Activated naive CD4-positive, alpha-beta T cell treated with anti-CD3 and anti-CD28 coated beads, Interleukin-2, amount 50 U/mL, for 24 hours (primary cell): ENCODE measurements around the gene C1QL3.

Source experiments
- H3K27ac Mint-ChIP-seq: one replicate; pipeline ENCODE4 v1.8.0; 2021; ENCODE audit warnings: mild to moderate bottlenecking, mixed read lengths
- H3K27me3 Mint-ChIP-seq: one replicate; pipeline ENCODE4 v1.8.0; 2021; ENCODE audit warnings: mixed read lengths
- H3K36me3 Mint-ChIP-seq: one replicate; pipeline ENCODE4 v1.8.0; 2021; ENCODE audit warnings: mixed read lengths
- H3K4me1 Mint-ChIP-seq: one replicate; pipeline ENCODE4 v1.8.0; 2021; ENCODE audit warnings: mixed read lengths
- H3K4me3 Mint-ChIP-seq: one replicate; pipeline ENCODE4 v1.8.0; 2021; ENCODE audit warnings: mild to moderate bottlenecking, mixed read lengths
- H3K9me3 Mint-ChIP-seq: one replicate; pipeline ENCODE4 v1.8.0; 2021; ENCODE audit warnings: mixed read lengths

C1QL3 gene

GRCh38 chr10:16521311-16522016 lies at the start of gene C1QL3:
Gene C1QL3, minus strand, starts transcription at chr10:16521879. Its CDS starts 814 bp downstream, at chr10:16521065.
- Mint-ChIP-seq H3K4me1 (peaks cover 17% of the 10 kb centered on the region), H3K4me3 (peak within 1 kb of the TSS; percentile 87), H3K27ac (no peak within 1 kb of the TSS), H3K36me3 (no peaks in the 10 kb centered on the region), H3K9me3 (no peaks in the 10 kb centered on the region), H3K27me3 (peaks cover 23% of the 10 kb centered on the region)

GRCh38 chr10:16570731-16571130 lies 49.1 kb upstream of the C1QL3 start:
- Mint-ChIP-seq H3K4me1 (no peaks in the 10 kb centered on the region), H3K36me3 (no peaks in the 10 kb centered on the region), H3K4me3 (no peak overlapping the region), H3K9me3 (no peaks in the 10 kb centered on the region), H3K27me3 (peaks cover 24% of the 10 kb centered on the region), H3K27ac (no peak overlapping the region)

- Mint-ChIP-seq H3K36me3 (no peaks in the 10 kb centered on the region), H3K27ac (no peak overlapping the region), H3K27me3 (peaks cover 15% of the 10 kb centered on the region), H3K9me3 (no peaks in the 10 kb centered on the region), H3K4me3 (no peak overlapping the region), H3K4me1 (peaks cover 3% of the 10 kb centered on the region)
Measured at GRCh38 chr10:16566202-16566805, 44.6 kb upstream of the C1QL3 start.

GRCh38 chr10:16565604-16566003 lies 43.9 kb upstream of the C1QL3 start:
- Mint-ChIP-seq H3K36me3 (no peaks in the 10 kb centered on the region), H3K9me3 (no peaks in the 10 kb centered on the region), H3K27ac (no peak overlapping the region), H3K4me1 (peaks cover 3% of the 10 kb centered on the region), H3K27me3 (peaks cover 15% of the 10 kb centered on the region), H3K4me3 (no peak overlapping the region)

GRCh38 chr10:16562891-16563290 lies 41.2 kb upstream of the C1QL3 start:
- no peaks in the 10 kb centered on the region for H3K9me3 Mint-ChIP-seq
- peaks cover 26% of the 10 kb centered on the region for H3K27me3 Mint-ChIP-seq
- peaks cover 3% of the 10 kb centered on the region for H3K4me1 Mint-ChIP-seq
- no peaks in the 10 kb centered on the region for H3K36me3 Mint-ChIP-seq
- H3K4me3 Mint-ChIP-seq = no peak overlapping the region
- no peak overlapping the region for H3K27ac Mint-ChIP-seq

- Mint-ChIP-seq H3K4me1 (no peaks in the 10 kb centered on the region), H3K27ac (no peak overlapping the region), H3K27me3 (peaks cover 14% of the 10 kb centered on the region), H3K4me3 (no peak overlapping the region), H3K9me3 (peaks cover 5% of the 10 kb centered on the region), H3K36me3 (no peaks in the 10 kb centered on the region)
Measured at GRCh38 chr10:16559236-16559773, 37.6 kb upstream of the C1QL3 start.

GRCh38 chr10:16547973-16548372 lies 26.3 kb upstream of the C1QL3 start:
- Mint-ChIP-seq H3K9me3 (no peaks in the 10 kb centered on the region), H3K27me3 (peaks cover 11% of the 10 kb centered on the region), H3K27ac (no peak overlapping the region), H3K4me3 (no peak overlapping the region), H3K4me1 (no peaks in the 10 kb centered on the region), H3K36me3 (no peaks in the 10 kb centered on the region)

- peaks cover 13% of the 10 kb centered on the region for H3K27me3 Mint-ChIP-seq
- no peaks in the 10 kb centered on the region for H3K36me3 Mint-ChIP-seq
- no peak overlapping the region for H3K27ac Mint-ChIP-seq
- no peaks in the 10 kb centered on the region for H3K4me1 Mint-ChIP-seq
- H3K9me3 Mint-ChIP-seq = no peaks in the 10 kb centered on the region
- no peak overlapping the region for H3K4me3 Mint-ChIP-seq
Measured at GRCh38 chr10:16545116-16545736, 23.5 kb upstream of the C1QL3 start.

- H3K27me3 Mint-ChIP-seq = peaks cover 14% of the 10 kb centered on the region
Measured at GRCh38 chr10:16544591-16544990, 22.9 kb upstream of the C1QL3 start.

GRCh38 chr10:16544099-16544498 lies 22.4 kb upstream of the C1QL3 start:
- no peaks in the 10 kb centered on the region for H3K36me3 Mint-ChIP-seq
- H3K9me3 Mint-ChIP-seq = no peaks in the 10 kb centered on the region
- H3K4me3 Mint-ChIP-seq = no peak overlapping the region
- H3K4me1 Mint-ChIP-seq = no peaks in the 10 kb centered on the region
- no peak overlapping the region for H3K27ac Mint-ChIP-seq
- H3K27me3 Mint-ChIP-seq = peaks cover 13% of the 10 kb centered on the region

More at GRCh38 chr10:16544591-16544990, 22.9 kb upstream of the C1QL3 start:
- H3K4me3 Mint-ChIP-seq = no peak overlapping the region
- H3K9me3 Mint-ChIP-seq = no peaks in the 10 kb centered on the region
- no peaks in the 10 kb centered on the region for H3K36me3 Mint-ChIP-seq
- no peak overlapping the region for H3K27ac Mint-ChIP-seq
- H3K4me1 Mint-ChIP-seq = no peaks in the 10 kb centered on the region

GRCh38 chr10:16536155-16536554 lies 14.5 kb upstream of the C1QL3 start:
- Mint-ChIP-seq H3K36me3 (no peaks in the 10 kb centered on the region), H3K9me3 (no peaks in the 10 kb centered on the region), H3K27me3 (peaks cover 10% of the 10 kb centered on the region), H3K27ac (no peak overlapping the region), H3K4me3 (no peak overlapping the region), H3K4me1 (no peaks in the 10 kb centered on the region)

- Mint-ChIP-seq H3K27ac (no peak overlapping the region), H3K9me3 (no peaks in the 10 kb centered on the region), H3K36me3 (no peaks in the 10 kb centered on the region), H3K27me3 (peaks cover 10% of the 10 kb centered on the region), H3K4me3 (no peak overlapping the region), H3K4me1 (no peaks in the 10 kb centered on the region)
Measured at GRCh38 chr10:16529853-16530252, 8.2 kb upstream of the C1QL3 start.

- no peaks in the 10 kb centered on the region for H3K36me3 Mint-ChIP-seq
- no peak overlapping the region for H3K4me3 Mint-ChIP-seq
- no peaks in the 10 kb centered on the region for H3K9me3 Mint-ChIP-seq
- no peak overlapping the region for H3K27ac Mint-ChIP-seq
- no peaks in the 10 kb centered on the region for H3K4me1 Mint-ChIP-seq
- peaks cover 17% of the 10 kb centered on the region for H3K27me3 Mint-ChIP-seq
Measured at GRCh38 chr10:16527452-16527851, 5.8 kb upstream of the C1QL3 start.

- Mint-ChIP-seq H3K36me3 (no peaks in the 10 kb centered on the region), H3K9me3 (no peaks in the 10 kb centered on the region), H3K4me3 (no peak overlapping the region), H3K4me1 (peaks cover 17% of the 10 kb centered on the region), H3K27ac (no peak overlapping the region), H3K27me3 (peaks cover 22% of the 10 kb centered on the region)
Measured at GRCh38 chr10:16520900-16521299, 779 bp downstream of the C1QL3 start.

- H3K27ac Mint-ChIP-seq = no peak overlapping the region
- H3K27me3 Mint-ChIP-seq = peaks cover 22% of the 10 kb centered on the region
- H3K4me3 Mint-ChIP-seq = peak overlapping the region; percentile 78
- no peaks in the 10 kb centered on the region for H3K9me3 Mint-ChIP-seq
- H3K36me3 Mint-ChIP-seq = no peaks in the 10 kb centered on the region
- peaks cover 17% of the 10 kb centered on the region for H3K4me1 Mint-ChIP-seq
Measured at GRCh38 chr10:16519908-16520861, 1.5 kb downstream of the C1QL3 start.
